Psoas muscle (tissue), 8 donors: ENCODE data around the gene PRPF19. TPM values are rescaled to one million over a fixed set of nuclear protein-coding genes. Genes with fewer than 3 reads are reported as not detected.

Experiments used
- ATAC-seq, 4 donors: fragments of 200-7000 bp; cut with Tn5 transposase; one replicate each; pipeline ENCODE4 v1.9.1; 2020; ENCODE audit warnings: moderate library complexity in 3 of 4, mild to moderate bottlenecking in 2 of 4
- DNase-seq, 2 donors: peaks; one replicate each; pipeline ENCODE4 v3.0.0-alpha.2; 2020
- H3K27ac ChIP-seq: fragments of 200-600 bp; one replicate; pipeline ENCODE4 v1.8.0; 2022
- H3K27me3 ChIP-seq, 3 donors: fragments of 200-600 bp in 1 of 3; one replicate each; pipeline versions ENCODE4 v1.6.1 to v1.8.0; 2013 to 2022; ENCODE audit warnings: low read length in 2 of 3, mild to moderate bottlenecking in 2 of 3, moderate library complexity in 1 of 3; ENCODE audit not compliant: insufficient read depth in 3 of 3
- H3K36me3 ChIP-seq, 2 donors: fragments of 200-600 bp in 1 of 2; one replicate each; pipeline versions ENCODE4 v1.6.1 to v1.8.0; 2013 to 2022; ENCODE audit warnings: low read depth in 1 of 2, mild to moderate bottlenecking in 1 of 2, moderate library complexity in 1 of 2; ENCODE audit not compliant: insufficient read depth in 1 of 2
- H3K4me1 ChIP-seq: fragments of 200-600 bp; one replicate; pipeline ENCODE4 v1.8.0; 2022
- H3K4me3 ChIP-seq: fragments of 200-600 bp; one replicate; pipeline ENCODE4 v1.8.0; 2022; ENCODE audit warnings: mild to moderate bottlenecking
- H3K9me3 ChIP-seq: fragments of 200-600 bp; one replicate; pipeline ENCODE4 v1.8.0; 2022
- CTCF ChIP-seq: fragments of 200-600 bp; IDR thresholded peaks from one replicate; pipeline ENCODE4 v1.8.0; 2022; ENCODE audit warnings: antibody characterized with exemption
- WGBS, 3 donors: extraction: QIAGEN DNeasy Blood & Tissue Kit; methylation state at CpG; one replicate each; pipeline versions ENCODE4 v1.1.6 to v1.1.7; 2013; 5-methylcytosine and 5-hydroxymethylcytosine counted together
- intact Hi-C, 2 donors: fragments of 100-400 bp; cut with DNase I; formaldehyde crosslinking; loops; one replicate each; pipeline versions ENCODE4 v1.11.0 to v1.14.2; 2022
- polyA plus RNA-seq, 3 donors: library from polyadenylated mRNA; stranded (reverse); fragments of 200-250 nt; gene quantifications; one replicate each; pipeline ENCODE4 v1.2.3, GENCODE V29; 2013
- total RNA-seq, 4 donors: library from RNA; stranded (reverse); fragmentation: NEBNext Ultra II Directional in 2 of 4; extraction: Animal tissue kit (Norgen Biotek cat#: 25700) in 2 of 4; gene quantifications; one replicate each; pipeline versions ENCODE4 v1.2.1 to v1.2.4, GENCODE V29; 2021 to 2023
- donor health status: healthy with polysubstance abuse.
- donor health status: DM: no; HTN: no; CAD: no; lungs with moderate emphysema.
- donor health status: Bipolar disorder and iron deficiency.
- donor health status: healthy.
- donor health status: DM: yes; HTN: yes; CAD: no.
- donor health status: DM: no; HTN: no; CAD: no.
- donor health status: DM: no; HTN: no; CAD: no.
- donor health status: DM: yes; HTN: yes; CAD: no.

PRPF19 gene
- total and polyA plus RNA-seq, 7 donors, result 45.7 to 109 (median 67.4) TPM

- intact Hi-C loops, result no loop called here
- no peaks in the 10 kb centered on the region for H3K9me3 ChIP-seq
- H3K27me3 ChIP-seq, result peaks cover 0 to 18% (median 4%) of the 10 kb centered on the region in 3 donors
- peaks cover 5 to 36% of the 10 kb centered on the region in 2 donors for H3K36me3 ChIP-seq
- no peak for TF ChIP-seq CTCF
- ATAC-seq (no peak), DNase-seq (no peak)
- WGBS, 3 donors, result 77 to 81% (median 78%) methylated on average over 23 of the region's 23 CpGs
- H3K4me3 ChIP-seq, result no peak overlapping the region
- peaks cover 47% of the 10 kb centered on the region for H3K4me1 ChIP-seq
- H3K27ac ChIP-seq, result no peak overlapping the region
Observed at GRCh38 chr11:60921777-60922335, 15.5 kb upstream of the PRPF19 start.

- TF ChIP-seq CTCF, result no peak
- Histone ChIP-seq H3K36me3 (peaks cover 5 to 36% of the 10 kb centered on the region in 2 donors), H3K27ac (no peak overlapping the region), H3K4me3 (no peak overlapping the region), H3K4me1 (peaks cover 53% of the 10 kb centered on the region), H3K27me3 (peaks cover 0 to 14% (median 2%) of the 10 kb centered on the region in 3 donors), H3K9me3 (no peaks in the 10 kb centered on the region)
- intact Hi-C loops, result no loop called here
- WGBS, 3 donors, result 93 to 94% (median 94%) methylated on average over 11 of the region's 11 CpGs
- DNase-seq (peak in 1 of 2 donors; percentile 8), ATAC-seq (no peak)
Observed at GRCh38 chr11:60921259-60921658, 14.9 kb upstream of the PRPF19 start.

GRCh38 chr11:60919956-60920355, 13.6 kb upstream of the PRPF19 start:
- H3K4me1 ChIP-seq, result peaks cover 63% of the 10 kb centered on the region
- ATAC-seq (no peak), DNase-seq (no peak)
- H3K36me3 ChIP-seq, result peaks cover 5 to 36% of the 10 kb centered on the region in 2 donors
- H3K4me3 ChIP-seq, result no peak overlapping the region
- no peaks in the 10 kb centered on the region for H3K9me3 ChIP-seq
- no peak for TF ChIP-seq CTCF
- no peak overlapping the region for H3K27ac ChIP-seq
- 28 to 38% (median 33%) methylated on average over 2 of the region's 2 CpGs for WGBS, 3 donors
- intact Hi-C loops, result loop anchor here in 1 of 2 donors (5.0 kb wide), 1 partner anchor 212 kb away; no protein-coding TSS in a partner anchor
- H3K27me3 ChIP-seq, result peaks cover 0 to 7% (median 2%) of the 10 kb centered on the region in 3 donors

- no peak for ATAC-seq
- Histone ChIP-seq H3K27me3 (peaks cover 0 to under 1% (median 0%) of the 10 kb centered on the region in 3 donors), H3K9me3 (no peaks in the 10 kb centered on the region), H3K36me3 (peaks cover 5 to 36% of the 10 kb centered on the region in 2 donors), H3K27ac (no peak overlapping the region), H3K4me1 (peaks cover 58% of the 10 kb centered on the region), H3K4me3 (no peak overlapping the region)
- no peak for TF ChIP-seq CTCF
- no peak for DNase-seq
- 93 to 97% (median 94%) methylated on average over 1 of the region's 1 CpG for WGBS, 3 donors
- intact Hi-C loops, result loop anchor here in 1 of 2 donors (5.0 kb wide), 1 partner anchor 213 kb away; no protein-coding TSS in a partner anchor
Observed at GRCh38 chr11:60919320-60919719, 12.9 kb upstream of the PRPF19 start.

GRCh38 chr11:60918939-60919265, 12.5 kb upstream of the PRPF19 start:
- DNase-seq (no peak), ATAC-seq (no peak)
- no peaks in the 10 kb centered on the region for H3K27me3 ChIP-seq
- H3K4me3 ChIP-seq, result no peak overlapping the region
- no peak for TF ChIP-seq CTCF
- peaks cover 5 to 36% of the 10 kb centered on the region in 2 donors for H3K36me3 ChIP-seq
- no peaks in the 10 kb centered on the region for H3K9me3 ChIP-seq
- intact Hi-C loops, result loop anchor here in 1 of 2 donors (5.0 kb wide), 1 partner anchor 213 kb away; no protein-coding TSS in a partner anchor
- H3K4me1 ChIP-seq, result peaks cover 55% of the 10 kb centered on the region
- WGBS, 3 donors, result 43 to 52% (median 51%) methylated on average over 2 of the region's 2 CpGs
- no peak overlapping the region for H3K27ac ChIP-seq
